H1 (cell line): ENCODE results near the gene CREB1. TPM values are rescaled to one million over a fixed set of nuclear protein-coding genes. Genes with fewer than 3 reads are reported as not detected.

Source experiments
- polyA plus RNA-seq, 7 experiments: library from polyadenylated mRNA; depleted of rRNA in 3 of 7; stranded (reverse) in 5 of 7; unstranded in 2 of 7; fragments of >200 nt in 5 of 7; fragments of 200-250 nt in 2 of 7; gene quantifications; 1 replicate in 5 of 7; 2 replicates in 1 of 7; 4 replicates in 1 of 7; pipeline versions ENCODE4 v1.2.1 to v1.2.3, GENCODE V29; 2011 to 2013; ENCODE audit warnings: missing spikeins in 2 of 7, mixed read lengths in 2 of 7
- total RNA-seq: library from RNA; stranded (reverse); fragmentation: NEBNext Ultra II Directional; extraction: Animal tissue kit (Norgen Biotek cat#: 25700); gene quantifications from 2 replicates; pipeline ENCODE4 v1.2.1, GENCODE V29; 2021

CREB1 gene
- total and polyA plus RNA-seq, 2 of the 8 experiments (the other 6 are each of a cell fraction or from before 2014, with no cell fraction given) = 46.3 to 99.0 TPM

Other genes starting within 250 kb of the CREB1 start
- gene METTL21A, start 95.4 kb downstream of the CREB1 start, total RNA-seq = 52.2 and 55.0 TPM in 2 replicates
- 31.3 and 36.2 TPM in 2 replicates for gene METTL21A, start 95.4 kb downstream of the CREB1 start, polyA plus RNA-seq (2011; rRNA removed)
- gene CCNYL1, start 181.7 kb downstream of the CREB1 start, total RNA-seq = 35.4 and 36.2 TPM in 2 replicates
- gene CCNYL1, start 181.7 kb downstream of the CREB1 start, polyA plus RNA-seq (2011; rRNA removed) = 10.0 and 13.3 TPM in 2 replicates
- 55.2 and 56.6 TPM in 2 replicates for gene FZD5, start 239.9 kb downstream of the CREB1 start, total RNA-seq
- 13.4 and 20.2 TPM in 2 replicates for gene FZD5, start 239.9 kb downstream of the CREB1 start, polyA plus RNA-seq (2011; rRNA removed)